Activated CD4-positive, CD25-positive, alpha-beta regulatory T cell treated with anti-CD3 and anti-CD28 coated beads, Interleukin-2, amount 50 U/mL, for 24 hours (primary cell): ENCODE data around the gene PFKL.
"Not testable (repeated sequence)": the region's sequence is repeated elsewhere in the genome, so short reads cannot be mapped to it uniquely, and the experiment has no call there.

Source experiments
- ATAC-seq, 2 donors: fragments of 150-1000 bp; cut with Tn5 transposase; one replicate each; pipeline ENCODE4 v1.10.0; 2021; ENCODE audit warnings: mild to moderate bottlenecking in 1 of 2, moderate library complexity in 1 of 2

Gene PFKL

DNA sequence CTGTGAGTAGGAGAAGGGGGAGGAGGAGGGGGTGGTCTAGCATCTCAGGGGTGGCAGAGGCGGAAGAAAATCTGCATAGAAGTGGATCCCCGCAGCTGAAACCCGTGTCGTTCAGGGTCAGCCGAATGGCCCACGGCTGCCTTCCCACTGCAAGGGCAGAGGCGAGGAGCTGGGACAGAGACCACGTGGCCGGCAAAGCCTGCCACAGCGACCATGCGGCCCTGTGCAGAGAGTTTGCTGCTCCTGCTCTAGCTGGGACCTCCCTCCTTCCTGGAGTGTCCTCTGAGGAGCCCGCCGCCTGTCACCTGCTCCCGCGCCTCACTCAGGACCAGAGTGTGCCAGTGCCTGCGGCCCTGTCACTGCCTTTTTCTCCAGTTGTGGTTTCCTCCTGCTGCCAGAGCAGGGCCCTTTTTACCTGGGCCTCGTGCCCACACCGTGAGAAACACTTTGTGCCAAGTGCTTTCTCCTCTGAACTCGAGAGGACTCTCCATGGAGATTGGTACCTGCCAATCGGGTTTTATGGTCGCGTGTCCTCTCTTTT, 48.1 kb downstream of the PFKL start:
- ATAC-seq, result no peak

DNA sequence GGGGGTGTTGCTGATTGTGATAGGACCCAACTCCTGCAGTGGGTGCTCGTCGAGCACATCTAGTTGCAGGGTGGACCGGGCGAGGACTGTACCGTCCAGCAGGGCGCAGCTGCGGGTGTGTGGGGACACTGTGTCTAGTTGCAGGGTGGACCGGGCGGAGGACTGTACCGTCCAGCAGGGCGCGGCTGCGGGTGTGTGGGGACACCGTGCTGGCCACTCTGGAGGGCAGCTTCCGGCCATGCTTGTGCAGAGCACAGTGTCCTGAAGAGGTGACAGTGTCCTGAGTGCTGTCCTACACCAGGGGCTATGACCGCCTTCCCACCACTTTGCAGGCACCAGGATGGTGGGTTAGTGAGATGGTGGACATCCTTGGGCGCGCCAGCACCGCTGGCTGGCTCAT, 49.0 kb downstream of the PFKL start:
- no peak for ATAC-seq

DNA sequence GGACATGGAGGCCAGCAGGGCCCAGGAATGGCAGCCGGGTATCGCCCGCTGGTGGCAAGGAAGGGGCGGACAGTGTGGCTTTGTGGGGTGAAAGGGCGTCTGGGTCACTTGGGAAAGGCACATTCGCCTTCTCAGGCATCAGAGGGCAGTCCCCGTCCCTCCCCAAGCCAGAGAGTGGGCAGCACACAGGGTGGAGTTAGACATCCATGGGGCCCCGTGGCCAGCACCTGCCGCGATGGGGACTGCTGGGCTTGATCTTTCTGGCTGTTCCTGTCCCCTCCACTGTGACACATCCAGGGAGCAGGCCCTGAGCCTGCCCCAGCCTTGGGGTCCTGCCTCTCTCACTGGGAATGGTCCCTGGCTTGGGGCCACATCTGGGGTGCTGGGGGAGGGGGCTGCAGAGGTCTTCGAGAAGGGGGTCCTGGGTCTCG, 49.6 kb downstream of the PFKL start:
- no peak for ATAC-seq

DNA sequence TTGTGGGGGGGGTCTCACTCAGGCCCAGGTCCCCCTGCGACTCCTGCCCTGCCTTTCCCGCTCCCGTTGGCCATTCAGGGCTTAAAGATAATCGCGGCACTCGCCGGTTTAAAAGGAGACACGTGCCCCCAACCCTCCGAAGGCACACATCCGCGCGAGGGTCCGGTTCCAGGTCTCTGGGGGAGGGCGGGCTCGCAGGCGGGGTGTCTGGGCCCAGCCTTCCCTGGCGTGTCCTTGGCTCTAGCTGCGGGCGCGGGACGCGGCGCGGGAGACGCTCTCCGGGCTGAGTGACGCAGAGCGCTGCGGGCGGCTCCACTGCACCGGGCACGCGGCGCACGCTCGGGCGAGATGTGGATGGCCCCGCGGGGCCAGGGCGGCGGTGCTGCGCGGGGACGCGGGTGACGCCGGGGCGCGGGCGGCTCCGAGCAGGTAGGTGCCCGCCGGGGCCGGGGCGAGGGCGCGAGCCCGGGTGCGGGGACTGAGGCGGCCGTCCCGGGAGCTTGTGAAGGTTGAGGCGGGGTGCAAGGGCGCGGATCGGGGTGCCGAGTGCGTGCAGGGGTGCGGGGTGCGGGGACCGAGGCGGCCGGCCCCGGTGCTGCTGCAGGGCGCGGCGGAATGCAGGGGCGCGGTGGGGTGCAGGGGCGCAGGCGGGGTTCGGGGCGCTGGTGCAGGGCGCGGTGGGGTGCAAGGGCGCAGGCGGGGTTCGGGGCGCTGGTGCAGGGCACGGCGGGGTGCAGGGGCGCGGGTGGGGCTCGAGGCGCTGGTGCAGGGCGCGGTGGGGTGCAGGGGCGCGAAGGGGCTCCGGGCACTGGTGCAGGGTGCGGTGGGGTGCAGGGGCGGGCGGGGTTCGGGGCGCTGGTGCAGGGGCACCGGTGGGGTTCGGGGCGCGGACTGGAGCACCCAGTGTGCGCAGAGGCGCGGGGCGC, 50.3 kb downstream of the PFKL start:
- ATAC-seq, result no peak

DNA sequence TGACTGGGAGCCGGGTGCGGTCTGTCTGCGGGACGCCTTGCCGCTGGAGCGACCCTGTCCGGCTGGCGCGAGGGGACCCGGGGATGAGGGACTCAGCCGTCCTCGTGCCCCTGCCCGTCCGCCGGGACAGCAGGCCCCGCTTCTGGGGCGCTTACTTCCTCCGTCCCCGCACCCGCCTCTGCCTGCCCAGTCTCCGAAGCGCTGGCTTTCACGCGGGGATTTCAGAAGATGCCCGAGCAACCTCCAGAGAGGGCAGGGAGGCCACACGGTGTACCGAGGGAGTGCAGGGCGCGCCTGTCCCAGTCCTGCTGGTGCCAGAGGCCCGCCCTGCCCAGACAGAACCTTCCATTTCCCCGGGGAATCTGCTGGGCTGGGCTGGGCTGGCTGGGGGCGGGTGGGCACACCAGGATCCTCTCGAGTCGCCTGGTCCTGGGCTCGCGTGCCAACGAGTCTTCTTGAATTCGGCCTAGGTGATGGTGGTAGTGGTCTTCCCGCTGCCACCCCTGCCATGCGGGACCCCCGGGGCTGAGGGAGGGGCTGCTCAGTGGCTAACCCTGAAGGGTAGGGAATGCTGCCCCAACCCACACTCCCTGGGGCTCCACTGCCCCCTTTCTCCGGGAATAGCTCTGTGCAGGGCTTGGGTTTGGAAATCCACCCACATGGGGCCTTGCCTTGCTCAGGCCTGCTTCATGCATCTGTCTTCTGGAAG, 51.1 kb downstream of the PFKL start:
- no peak for ATAC-seq

DNA sequence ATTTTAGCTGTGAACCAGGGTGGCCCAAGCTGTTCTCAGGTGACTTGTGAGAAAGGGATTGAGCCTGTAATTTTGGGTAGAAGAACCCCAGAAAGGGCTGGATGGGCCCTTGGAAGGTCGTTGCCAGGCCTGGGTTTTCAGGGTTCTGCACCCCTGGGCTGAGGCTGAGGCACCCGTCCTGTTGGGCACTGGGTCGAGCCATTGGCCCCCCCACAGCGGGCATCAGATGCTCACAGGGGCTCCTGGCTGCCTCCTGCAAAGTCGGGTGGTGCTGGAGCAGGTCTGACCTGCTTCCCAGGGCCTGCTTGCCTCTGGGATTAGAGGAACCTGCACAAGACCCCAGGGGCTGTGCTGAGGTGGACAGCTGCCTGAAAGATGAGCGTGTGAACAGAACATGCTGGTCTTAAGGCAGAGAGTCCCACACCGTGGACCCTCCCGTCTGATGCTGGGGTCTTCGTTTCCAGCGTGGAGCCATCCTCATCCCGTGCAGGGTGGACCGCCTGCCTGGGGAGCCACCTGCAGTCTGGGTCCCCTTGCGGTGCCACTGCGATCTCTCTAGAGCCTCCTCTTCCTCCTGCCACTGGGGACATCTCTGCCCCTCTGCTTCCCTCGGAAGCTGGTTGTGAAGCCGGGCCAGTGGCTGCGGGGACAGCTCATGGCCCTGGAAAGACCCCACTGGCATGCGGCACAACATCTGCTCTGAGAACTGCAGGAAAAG, 51.8 kb downstream of the PFKL start:
- ATAC-seq, result no peak

DNA sequence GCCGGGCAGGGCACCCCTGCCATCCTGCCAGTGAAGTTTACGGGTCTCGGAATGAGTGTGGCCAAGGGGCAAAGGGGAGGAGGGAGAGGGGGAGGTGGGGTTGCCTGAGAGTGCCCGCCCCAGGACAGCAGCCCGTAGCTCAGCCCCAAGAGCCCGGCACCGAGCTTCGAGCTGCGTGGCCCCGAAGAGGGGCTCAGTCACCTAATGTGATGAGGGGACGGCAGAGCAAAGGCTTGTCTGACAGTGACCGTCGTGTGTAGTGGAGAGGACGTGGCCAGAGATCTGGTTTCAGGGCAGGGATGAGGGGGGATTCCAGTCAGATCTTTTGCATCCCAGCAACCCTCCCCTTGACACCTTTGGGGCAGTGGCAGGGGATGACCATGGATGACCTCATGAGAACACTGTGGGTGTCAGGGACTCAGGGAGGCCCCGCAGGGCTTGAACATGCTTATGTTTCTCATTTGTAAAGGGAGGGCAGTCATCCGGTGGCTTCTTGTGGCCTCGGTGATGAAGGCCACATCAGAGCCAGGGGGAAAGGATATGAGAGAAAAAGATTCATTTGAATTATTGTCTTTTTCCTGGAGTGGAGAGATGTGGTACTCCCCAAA, 52.5 kb downstream of the PFKL start:
- ATAC-seq, result no peak

DNA sequence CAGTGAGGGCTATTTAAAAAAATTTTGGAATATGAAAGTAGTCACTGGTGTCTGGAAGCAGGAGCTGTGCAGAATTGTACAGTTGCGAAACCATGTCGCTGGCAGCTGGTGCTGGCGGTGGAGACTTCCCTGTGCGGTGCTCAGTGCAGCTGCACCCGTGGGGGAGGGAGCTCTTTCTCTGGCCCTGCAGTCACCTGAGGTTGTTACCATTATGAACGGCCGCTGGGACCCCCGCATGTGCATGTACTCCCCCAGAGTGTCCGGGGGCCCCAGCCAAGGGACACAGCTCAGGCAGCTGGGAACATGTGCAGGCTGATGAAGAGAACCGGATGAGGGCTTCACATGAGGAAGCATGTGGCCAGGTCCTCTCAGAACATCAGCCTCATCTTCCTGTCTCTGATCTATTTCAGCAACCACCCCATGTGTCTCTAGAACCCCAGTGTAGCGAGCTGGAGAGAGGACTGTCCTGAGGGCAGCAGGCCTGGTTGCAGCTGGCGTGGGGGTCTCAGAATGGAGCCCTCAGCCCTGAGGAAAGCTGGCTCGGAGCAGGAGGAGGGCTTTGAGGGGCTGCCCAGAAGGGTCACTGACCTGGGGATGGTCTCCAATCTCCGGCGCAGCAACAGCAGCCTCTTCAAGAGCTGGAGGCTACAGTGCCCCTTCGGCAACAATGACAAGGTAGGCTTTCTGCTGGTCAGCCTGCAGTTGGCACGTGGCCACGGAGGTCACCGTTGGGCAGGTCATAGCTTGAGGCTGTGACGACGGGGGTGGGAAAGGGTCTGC, 53.5 kb downstream of the PFKL start, which contains the start of gene TRPM2:
TRPM2 (plus strand) TSS at position 431 of the 780 bp plus-strand sequence; CDS start at position 511, 80 bp downstream.
- peak; percentile 36 to 55 for ATAC-seq

DNA sequence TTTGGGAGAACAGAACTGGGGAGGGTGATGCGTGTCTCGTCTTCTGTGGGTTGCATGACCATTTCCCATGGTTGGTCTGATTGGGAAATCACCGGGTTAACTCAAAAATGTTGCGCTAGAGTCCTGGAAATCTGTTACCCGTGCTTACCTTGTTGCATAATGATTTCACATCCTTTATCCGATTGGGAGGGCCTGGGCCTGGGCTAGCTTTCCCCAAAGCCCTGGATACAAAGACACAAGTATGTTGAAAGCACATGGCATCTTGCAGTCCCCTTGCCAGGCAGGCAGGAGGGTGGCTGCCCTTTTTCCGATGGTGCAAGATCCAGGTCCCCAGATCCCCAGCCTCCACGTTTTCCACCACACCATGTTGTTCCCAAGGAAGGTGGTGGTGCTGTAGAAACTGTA, 54.1 kb downstream of the PFKL start:
- no peak for ATAC-seq

DNA sequence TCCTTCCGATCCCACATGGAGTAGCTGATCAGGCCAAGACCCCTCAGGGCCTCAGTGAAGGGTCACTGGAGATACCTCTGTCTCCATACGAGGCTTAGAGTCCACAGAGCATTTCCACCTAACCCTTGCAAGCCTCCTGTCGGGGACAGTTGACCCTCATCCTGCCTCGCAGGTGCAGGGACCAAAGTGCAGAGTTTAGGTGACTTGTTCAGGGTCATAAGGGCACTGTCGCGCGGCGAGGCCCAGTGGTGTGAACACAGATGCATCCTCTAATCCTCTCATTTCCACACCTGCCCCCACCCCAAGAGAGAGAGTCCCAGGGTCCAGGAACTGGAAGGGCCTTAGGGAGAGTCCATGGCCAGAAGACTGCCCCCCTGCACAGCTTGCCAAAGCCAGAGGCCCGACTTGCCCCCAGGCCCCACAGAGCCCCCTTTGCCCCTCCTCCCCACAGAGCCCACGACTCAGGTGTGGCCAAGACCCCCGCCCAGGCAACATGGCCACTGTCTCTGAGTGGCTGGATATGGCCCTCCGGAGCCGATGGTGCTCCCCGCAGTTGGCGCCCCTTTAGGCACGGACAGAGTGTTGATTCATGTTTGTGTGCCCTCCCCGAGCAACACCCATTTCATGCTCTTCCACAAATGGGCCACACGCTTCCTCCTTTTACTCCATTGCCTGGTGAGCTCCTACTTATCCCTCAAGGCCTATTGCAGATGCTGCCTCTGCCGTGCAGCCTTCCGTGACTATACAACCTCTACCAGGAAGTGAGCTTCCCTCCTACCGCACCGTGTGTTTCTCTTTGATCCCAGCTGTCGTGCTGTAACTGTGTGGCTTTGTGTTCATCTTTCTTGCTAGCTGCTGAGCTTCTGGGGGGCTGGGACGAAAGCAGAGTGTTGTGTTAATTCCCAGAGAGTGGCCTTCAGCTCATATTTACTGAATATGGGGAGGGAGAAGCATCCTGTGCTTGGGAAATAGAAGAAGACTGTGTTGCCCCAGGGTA, 55.2 kb downstream of the PFKL start:
- ATAC-seq, result peak; percentile 30 to 42

DNA sequence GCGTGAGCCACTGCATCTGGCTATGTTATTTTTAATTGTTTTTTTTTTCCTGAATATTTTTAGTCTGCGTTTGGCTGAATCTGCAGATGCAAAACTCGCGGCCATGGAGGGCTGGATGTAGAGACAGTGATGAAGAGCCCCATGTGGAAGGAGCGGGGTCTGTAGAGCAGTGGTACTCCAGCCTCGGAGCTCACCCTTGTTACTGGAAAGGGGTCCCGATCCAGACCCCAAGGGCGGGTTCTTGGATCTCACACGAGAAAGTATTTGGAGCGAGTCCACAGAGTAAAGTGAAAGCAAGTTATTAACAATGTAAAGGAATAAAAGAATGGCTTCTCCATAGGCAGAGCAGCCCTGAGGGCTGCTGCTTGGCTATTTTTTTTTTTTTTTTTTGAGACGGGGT, 56.3 kb downstream of the PFKL start:
- ATAC-seq, result no peak

DNA sequence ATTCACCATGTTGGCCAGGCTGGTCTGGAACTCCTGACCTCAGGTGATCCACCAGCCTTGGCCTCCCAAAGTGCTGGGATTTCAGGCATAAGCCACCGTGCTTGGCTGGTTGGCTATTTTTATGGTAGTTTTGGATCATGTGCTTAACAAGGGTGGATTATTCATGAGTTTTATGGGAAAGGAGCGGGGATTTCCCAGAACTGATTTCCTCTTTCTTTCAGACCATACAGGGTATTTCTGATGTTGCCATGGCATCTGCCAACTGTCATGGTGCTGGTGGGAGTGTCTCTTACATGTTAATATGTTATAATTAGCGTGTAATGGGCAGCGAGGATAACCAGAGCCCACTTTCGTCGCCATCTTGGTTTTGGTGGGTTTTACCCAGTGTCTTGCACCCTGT, 56.8 kb downstream of the PFKL start:
- ATAC-seq, result no peak

DNA sequence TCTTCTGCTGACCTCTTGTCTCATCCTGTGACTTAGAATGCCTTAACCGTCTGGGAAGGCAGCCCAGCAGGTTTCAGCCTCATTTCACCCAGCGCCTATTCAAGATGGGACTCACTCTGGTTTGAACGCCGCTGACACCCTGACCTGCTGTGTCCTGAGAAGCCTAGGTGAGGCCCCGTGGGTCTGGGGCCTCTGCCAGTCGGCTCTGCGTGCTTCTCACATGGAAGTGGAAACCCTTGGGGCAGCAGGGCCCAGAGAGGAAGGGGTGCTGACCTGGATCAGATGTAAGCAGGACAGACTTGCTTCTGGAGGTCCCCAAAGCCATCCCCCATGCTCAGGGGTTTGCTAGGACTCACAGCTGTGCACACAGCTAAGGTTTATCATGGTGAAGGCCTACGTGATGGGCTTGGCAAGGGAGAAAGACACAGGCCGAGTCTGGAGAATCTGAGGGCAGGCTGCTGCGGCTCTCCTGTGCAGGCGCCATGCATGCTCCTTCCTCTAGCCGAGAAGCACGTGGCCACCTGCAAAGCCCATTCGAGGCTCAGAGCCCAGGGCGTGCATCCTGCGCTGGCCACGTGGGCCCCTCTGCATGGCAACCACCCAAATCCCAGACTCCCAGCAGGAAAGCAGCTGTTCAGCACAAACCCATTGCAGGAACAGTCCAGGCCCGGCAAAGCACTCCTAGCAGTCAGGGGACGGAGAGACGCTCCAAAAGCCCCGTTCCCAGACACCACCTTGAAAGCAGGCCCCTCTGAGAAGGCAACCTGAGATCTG, 57.4 kb downstream of the PFKL start:
- ATAC-seq, result no peak

DNA sequence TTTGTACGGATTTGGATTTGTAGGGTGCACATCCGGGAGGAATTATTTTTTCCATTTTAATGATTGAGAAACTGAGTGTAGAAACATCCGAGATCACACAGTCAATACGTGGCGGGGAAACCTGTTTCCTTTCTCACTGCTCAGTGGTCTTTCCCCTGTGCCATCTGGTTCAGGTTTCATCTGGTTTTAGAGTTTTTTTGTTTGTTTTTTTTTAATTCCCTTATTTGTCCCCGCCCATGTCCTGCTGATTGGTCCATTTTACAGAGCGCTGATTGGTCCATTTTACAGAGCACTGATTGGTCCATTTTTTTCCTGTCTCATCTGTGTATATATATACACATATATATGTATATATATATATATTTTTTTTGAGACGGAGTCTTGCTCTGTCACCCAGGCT, 59.5 kb downstream of the PFKL start:
- no peak for ATAC-seq

DNA sequence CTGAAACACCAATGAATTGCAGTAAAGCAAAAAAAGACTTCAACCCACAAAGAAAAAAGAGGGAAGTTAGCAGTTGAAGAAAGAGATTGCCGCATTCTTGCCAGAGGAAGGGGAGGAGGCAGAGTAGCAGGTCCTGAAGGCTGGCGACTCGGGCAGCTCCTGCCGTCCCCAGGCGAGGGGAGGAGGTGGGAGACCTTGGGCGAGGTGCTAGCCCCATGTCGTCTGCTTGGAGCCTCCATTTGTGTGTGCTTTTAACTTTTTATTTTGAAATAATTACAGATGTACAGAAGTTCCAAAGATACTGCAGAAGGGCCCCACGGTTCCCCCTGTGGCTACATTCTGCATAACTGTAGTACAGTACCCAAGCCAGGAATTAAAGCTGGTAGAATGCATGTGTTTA, 60.3 kb downstream of the PFKL start:
- no peak for ATAC-seq

DNA sequence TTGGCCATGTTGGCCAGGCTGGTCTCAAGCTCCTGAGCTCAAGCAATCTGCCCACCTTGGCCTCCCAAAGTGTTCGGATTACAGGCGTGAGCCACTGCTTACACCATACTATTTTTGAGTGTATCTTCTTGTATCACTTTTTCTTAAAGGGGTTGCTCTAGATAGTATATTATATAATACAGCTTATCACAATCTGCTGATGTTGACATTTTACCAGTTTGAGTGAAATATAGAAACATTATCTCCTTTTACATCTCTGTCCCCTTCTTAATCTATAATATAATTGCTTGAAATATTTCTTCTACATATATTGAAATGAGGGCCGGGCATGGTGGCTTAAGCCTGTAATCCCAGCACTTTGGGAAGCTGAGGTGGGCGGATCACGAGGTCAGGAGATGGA, 62.0 kb downstream of the PFKL start:
- not testable (repeated sequence) for ATAC-seq

DNA sequence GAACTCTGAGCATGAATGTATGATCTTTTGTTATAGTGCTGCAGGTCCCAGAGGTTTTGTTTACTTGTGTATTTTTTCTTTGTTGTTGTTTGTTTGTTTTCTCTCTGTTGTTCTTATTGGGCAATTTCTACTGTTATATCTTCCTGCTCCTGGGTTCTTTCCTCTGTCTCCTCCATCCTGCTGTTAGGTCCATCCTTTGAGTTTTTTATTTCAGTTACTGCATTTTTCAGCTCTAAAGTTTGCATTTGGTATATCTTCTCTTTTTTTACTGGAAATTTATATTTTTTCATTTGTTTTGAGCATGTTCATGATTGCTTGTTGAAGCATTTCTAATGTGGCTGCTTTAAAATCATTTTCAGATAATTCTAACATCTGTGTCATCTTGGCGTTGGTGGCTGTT, 63.4 kb downstream of the PFKL start:
- no peak for ATAC-seq

DNA sequence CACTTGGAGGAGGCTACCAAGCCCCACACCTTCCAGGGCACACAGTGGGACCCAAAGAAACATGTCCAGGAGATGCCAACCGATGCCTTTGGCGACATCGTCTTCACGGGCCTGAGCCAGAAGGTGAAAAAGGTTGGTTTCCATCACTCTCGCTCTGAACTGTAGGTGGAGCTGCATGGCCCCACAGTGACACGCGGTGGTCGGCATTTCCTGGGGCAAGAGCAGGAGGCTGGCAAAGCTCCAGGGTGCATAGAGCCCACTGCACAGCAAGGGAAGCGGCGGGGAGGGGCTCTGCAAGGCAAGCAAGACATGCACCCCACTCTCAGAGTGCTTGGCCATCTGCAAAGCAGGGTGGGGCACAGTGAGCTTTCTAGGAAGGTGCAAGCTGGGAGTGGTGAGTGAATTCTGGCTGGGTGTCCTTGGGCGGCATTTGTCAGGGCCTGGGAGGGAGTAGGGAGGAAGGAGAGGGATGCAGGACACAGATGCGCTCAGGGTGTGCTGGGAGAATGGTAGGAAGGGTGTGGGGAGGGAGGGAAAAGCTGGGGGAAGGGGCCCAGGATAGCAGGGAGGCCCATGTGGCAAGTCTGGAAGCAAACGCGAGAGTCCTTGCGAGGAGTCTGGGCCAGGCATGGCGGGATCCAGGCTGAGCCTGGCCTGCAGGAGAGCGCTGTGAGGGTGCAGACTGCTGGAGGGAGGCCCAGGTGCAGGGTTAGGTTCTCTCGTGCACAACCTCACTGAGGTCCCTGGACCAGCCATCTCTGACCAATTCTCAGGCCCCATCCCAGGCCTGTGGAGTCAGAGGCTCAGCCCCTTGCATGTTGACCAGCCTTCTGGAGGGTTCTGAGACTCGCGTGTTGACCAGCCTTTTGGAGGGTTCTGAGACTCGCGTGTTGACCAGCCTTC, 64.5 kb downstream of the PFKL start:
- no peak for ATAC-seq
